ENCODE data around the gene AMOTL1.

The AMOTL1 gene

GRCh38 chr11:94870422-94870821 is 102.3 kb downstream of the AMOTL1 start:
- no peak for FAIRE-seq
- DNase-seq (ENCODE audit: insufficient read length, low spot score), result no peak
- TF ChIP-seq CTCF (IDR thresholded peaks at IDR 0.05; ENCODE audit: insufficient read depth, missing control alignments), result no peak

- DNase-seq (ENCODE audit: insufficient read length, low spot score) (no peak), FAIRE-seq (no peak)
- no peak for TF ChIP-seq CTCF (IDR thresholded peaks at IDR 0.05; ENCODE audit: insufficient read depth, missing control alignments)
Observed at GRCh38 chr11:94871491-94872185, 103.5 kb downstream of the AMOTL1 start.

- DNase-seq (ENCODE audit: insufficient read length, low spot score) (no peak), FAIRE-seq (no peak)
- no peak for TF ChIP-seq CTCF (IDR thresholded peaks at IDR 0.05; ENCODE audit: insufficient read depth, missing control alignments)
Observed at GRCh38 chr11:94873916-94874540, 105.9 kb downstream of the AMOTL1 start.

- DNase-seq (ENCODE audit: insufficient read length, low spot score), result no peak
- no peak for FAIRE-seq
- no peak for TF ChIP-seq CTCF (IDR thresholded peaks at IDR 0.05; ENCODE audit: insufficient read depth, missing control alignments)
Observed at GRCh38 chr11:94876222-94876621, 108.1 kb downstream of the AMOTL1 start.

GRCh38 chr11:94876645-94877442 is 108.7 kb downstream of the AMOTL1 start:
- FAIRE-seq, result no peak
- no peak for DNase-seq (ENCODE audit: insufficient read length, low spot score)
- no peak for TF ChIP-seq CTCF (IDR thresholded peaks at IDR 0.05; ENCODE audit: insufficient read depth, missing control alignments)

GRCh38 chr11:94877443-94878200 is 109.5 kb downstream of the AMOTL1 start:
- FAIRE-seq, result no peak
- DNase-seq (ENCODE audit: insufficient read length, low spot score), result no peak
- no peak for TF ChIP-seq CTCF (IDR thresholded peaks at IDR 0.05; ENCODE audit: insufficient read depth, missing control alignments)
